ENCODE data around the gene SFXN3. TPM values are rescaled to one million over a fixed set of nuclear protein-coding genes. Genes with fewer than 3 reads are reported as not detected.

Gene SFXN3
- total RNA-seq, 1 experiment from 2014 or later = 2.8 TPM

- no peak overlapping the region for H2BK5ac ChIP-seq (ENCODE audit: insufficient read length, low read length)
- H2AK5ac ChIP-seq (ENCODE audit: insufficient read length, low read length) = no peak overlapping the region
- H3K27ac Mint-ChIP-seq = no peak overlapping the region
- no peak overlapping the region for H3K9ac ChIP-seq (ENCODE audit: extremely low read depth, insufficient read length, low read length)
- peaks cover 76% of the 10 kb centered on the region for H3K27me3 Mint-ChIP-seq (ENCODE audit: low read depth)
- H2BK20ac ChIP-seq (ENCODE audit: low read depth, low read length, poor library complexity, severe bottlenecking) = no peak overlapping the region
- H3K79me1 ChIP-seq (ENCODE audit: insufficient read depth, low read depth, low read length, poor library complexity, severe bottlenecking) = no peaks in the 10 kb centered on the region
- H3K27ac ChIP-seq (ENCODE audit: insufficient read length, low read depth, low read length) = no peak overlapping the region
- DNase-seq = no peak
- no peak overlapping the region for H3K56ac ChIP-seq (ENCODE audit: insufficient read length, low read depth, low read length)
- no peaks in the 10 kb centered on the region for H3K79me2 ChIP-seq (ENCODE audit: insufficient read depth, low read length)
- H4K20me1 ChIP-seq (ENCODE audit: control insufficient read depth, insufficient read depth, insufficient read length) = no peaks in the 10 kb centered on the region
- no peak overlapping the region for H3K18ac ChIP-seq (ENCODE audit: insufficient read length, low read depth, low read length)
- no peak overlapping the region for H2AFZ ChIP-seq (ENCODE audit: low read length)
- H3K9me3 Mint-ChIP-seq = no peaks in the 10 kb centered on the region
- peaks cover 4% of the 10 kb centered on the region; the same call in 1 of the 2 replicates for H3K27me3 ChIP-seq (ENCODE audit: insufficient read depth, low read length)
- H3K4me2 ChIP-seq (ENCODE audit: insufficient read depth, insufficient read length, low read length) = no peak overlapping the region
- no peaks in the 10 kb centered on the region for H3K9me3 ChIP-seq (ENCODE audit: control insufficient read depth, low read depth, low read length)
- no CpG with 5 or more reads among the region's 7 CpGs for WGBS (ENCODE audit: extremely low coverage, insufficient read length, low lambda C conversion rate)
- peaks cover 6% of the 10 kb centered on the region for H3K23me2 ChIP-seq (ENCODE audit: insufficient read length, low read depth, low read length, poor library complexity, severe bottlenecking)
- peaks cover 9 to 22% of the 10 kb centered on the region in 2 experiments for H3K4me1 Mint-ChIP-seq
- no peak overlapping the region for H2BK12ac ChIP-seq (ENCODE audit: insufficient read length, low read depth, low read length)
- no peak overlapping the region for H3K23ac ChIP-seq (ENCODE audit: insufficient read length, low read depth, low read length)
- no peak overlapping the region for H3K4me3 Mint-ChIP-seq
- H3K36me3 Mint-ChIP-seq (ENCODE audit: insufficient read depth in 1 of 3, low read depth in 3 of 3) = no peaks in the 10 kb centered on the region
- TF ChIP-seq, protein P1, sequence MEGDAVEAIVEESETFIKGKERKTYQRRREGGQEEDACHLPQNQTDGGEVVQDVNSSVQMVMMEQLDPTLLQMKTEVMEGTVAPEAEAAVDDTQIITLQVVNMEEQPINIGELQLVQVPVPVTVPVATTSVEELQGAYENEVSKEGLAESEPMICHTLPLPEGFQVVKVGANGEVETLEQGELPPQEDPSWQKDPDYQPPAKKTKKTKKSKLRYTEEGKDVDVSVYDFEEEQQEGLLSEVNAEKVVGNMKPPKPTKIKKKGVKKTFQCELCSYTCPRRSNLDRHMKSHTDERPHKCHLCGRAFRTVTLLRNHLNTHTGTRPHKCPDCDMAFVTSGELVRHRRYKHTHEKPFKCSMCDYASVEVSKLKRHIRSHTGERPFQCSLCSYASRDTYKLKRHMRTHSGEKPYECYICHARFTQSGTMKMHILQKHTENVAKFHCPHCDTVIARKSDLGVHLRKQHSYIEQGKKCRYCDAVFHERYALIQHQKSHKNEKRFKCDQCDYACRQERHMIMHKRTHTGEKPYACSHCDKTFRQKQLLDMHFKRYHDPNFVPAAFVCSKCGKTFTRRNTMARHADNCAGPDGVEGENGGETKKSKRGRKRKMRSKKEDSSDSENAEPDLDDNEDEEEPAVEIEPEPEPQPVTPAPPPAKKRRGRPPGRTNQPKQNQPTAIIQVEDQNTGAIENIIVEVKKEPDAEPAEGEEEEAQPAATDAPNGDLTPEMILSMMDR (conservative IDR thresholded peaks at IDR 0.05) = no peak
- no peak overlapping the region for H3K4ac ChIP-seq (ENCODE audit: low read depth, low read length)
- H4K91ac ChIP-seq (ENCODE audit: insufficient read length, low read depth, low read length) = no peak overlapping the region
- no peak overlapping the region for H2BK15ac ChIP-seq (ENCODE audit: low read depth, low read length)
- H3K14ac ChIP-seq (ENCODE audit: insufficient read depth, low read length) = no peak overlapping the region
- H3K4me1 ChIP-seq (ENCODE audit: insufficient read depth, low read length) = no peaks in the 10 kb centered on the region
- no peak overlapping the region for H4K8ac ChIP-seq (replicated peaks; ENCODE audit: insufficient read length, low read depth, low read length)
- H3T11ph ChIP-seq (ENCODE audit: low read length) = no peak overlapping the region
- no peak overlapping the region for H4K5ac ChIP-seq (ENCODE audit: insufficient read length, low read depth, low read length)
- H2BK120ac ChIP-seq (ENCODE audit: low read depth, low read length, poor library complexity, severe bottlenecking) = no peak overlapping the region
Observed at GRCh38 chr10:101036726-101037125, 5.7 kb downstream of the SFXN3 start.

All from H9 (cell line).